NT2/D1 (cell line): ENCODE results near the gene OSM.

Experiments used
- SUZ12 ChIP-seq: IDR thresholded peaks from 2 replicates; pipeline ENCODE4 v1.6.1; 2011; ENCODE audit not compliant: insufficient read length, insufficient read depth; ENCODE audit errors: extremely low read depth
- YY1 ChIP-seq: IDR thresholded peaks from 2 replicates; pipeline ENCODE4 v1.6.1; 2011; ENCODE audit not compliant: insufficient read length, insufficient read depth
- ZNF274 ChIP-seq: IDR thresholded peaks from 2 replicates; pipeline ENCODE4 v1.6.1; 2011; ENCODE audit warnings: mild to moderate bottlenecking, low read depth, low read length

DNA sequence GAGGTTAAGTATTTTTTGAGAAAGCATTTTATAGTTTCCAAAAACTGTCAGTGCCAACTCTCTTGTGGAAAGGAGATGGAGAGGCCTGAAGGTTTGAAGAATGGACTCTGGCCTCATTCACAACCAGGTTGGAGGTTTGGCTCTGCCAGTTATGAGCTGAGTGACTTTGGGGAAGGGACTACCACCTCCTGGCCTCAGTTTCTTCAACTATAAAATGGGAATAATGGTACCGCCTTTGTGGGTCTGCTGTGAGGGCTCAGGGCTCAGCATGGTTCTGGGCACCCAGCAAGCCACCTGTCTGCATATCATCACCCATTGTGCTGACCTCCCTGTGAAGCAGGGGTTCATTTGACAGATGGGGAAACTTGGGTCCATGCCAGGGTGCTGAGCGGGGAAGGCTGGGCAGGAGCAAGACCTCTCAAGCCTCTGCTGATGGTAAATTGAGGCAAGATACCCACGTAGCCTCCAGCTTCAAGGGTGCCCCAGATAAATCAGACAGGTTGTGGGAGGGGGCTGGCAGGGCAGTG lies 16.5 kb downstream of the OSM start:
- TF ChIP-seq ZNF274 (no peak), SUZ12 (no peak), YY1 (no peak)
